ENCODE measurements around the gene SNED1.
A peak's percentile ranks its signal among the peaks of the same experiment; 100 is the strongest.
"Not testable (repeated sequence)": the region's sequence is repeated elsewhere in the genome, so short reads cannot be mapped to it uniquely, and the experiment has no call there.

Gene SNED1

GRCh38 chr2:241102239-241102803, 103.9 kb downstream of the SNED1 start, which contains the start of gene MTERF4:
TSS of gene MTERF4 (minus strand) at chr2:241102287. CDS start at chr2:241102273, 14 bp downstream.
- intact Hi-C loops (cut with DNase I) = no loop called here
- DNase-seq = peak; percentile 68 to 96 (median 90)

- intact Hi-C loops (cut with DNase I) = no loop called here
- peak in 1 of 42 donors; percentile 33 for DNase-seq
Observed at GRCh38 chr2:241103176-241103595, 104.8 kb downstream of the SNED1 start.

GRCh38 chr2:241104611-241105010, 106.2 kb downstream of the SNED1 start:
- intact Hi-C loops (cut with DNase I) = not testable (repeated sequence)
- peak in 1 of 42 donors; percentile 18 for DNase-seq

GRCh38 chr2:241105641-241106040, 107.2 kb downstream of the SNED1 start:
- no peak for DNase-seq
- intact Hi-C loops (cut with DNase I) = no loop called here

GRCh38 chr2:241107031-241107783, 108.8 kb downstream of the SNED1 start:
- intact Hi-C loops (cut with DNase I) = no loop called here
- DNase-seq = no peak

GRCh38 chr2:241108271-241109209, 110.1 kb downstream of the SNED1 start:
- no peak for DNase-seq
- intact Hi-C loops (cut with DNase I) = no loop called here

- intact Hi-C loops (cut with DNase I) = no loop called here
- DNase-seq = no peak
Observed at GRCh38 chr2:241109210-241110088, 111.0 kb downstream of the SNED1 start.

GRCh38 chr2:241110089-241110606, 111.7 kb downstream of the SNED1 start:
- DNase-seq = no peak
- intact Hi-C loops (cut with DNase I) = no loop called here

- intact Hi-C loops (cut with DNase I) = no loop called here
- DNase-seq = no peak
Observed at GRCh38 chr2:241110607-241111439, 112.4 kb downstream of the SNED1 start.

- intact Hi-C loops (cut with DNase I) = no loop called here
Observed at GRCh38 chr2:241111440-241111805, 113.0 kb downstream of the SNED1 start.

GRCh38 chr2:241112046-241112445, 113.6 kb downstream of the SNED1 start:
- intact Hi-C loops (cut with DNase I) = no loop called here
- DNase-seq = no peak

More at GRCh38 chr2:241111440-241111805, 113.0 kb downstream of the SNED1 start:
- DNase-seq = no peak

- intact Hi-C loops (cut with DNase I) = no loop called here
- DNase-seq = no peak
Observed at GRCh38 chr2:241112592-241112991, 114.2 kb downstream of the SNED1 start.

- intact Hi-C loops (cut with DNase I) = no loop called here
- no peak for DNase-seq
Observed at GRCh38 chr2:241114836-241115235, 116.4 kb downstream of the SNED1 start.

- no peak for DNase-seq
- intact Hi-C loops (cut with DNase I) = no loop called here
Observed at GRCh38 chr2:241115361-241115760, 116.9 kb downstream of the SNED1 start.

- intact Hi-C loops (cut with DNase I) = no loop called here
Observed at GRCh38 chr2:241116606-241117560, 118.5 kb downstream of the SNED1 start.

GRCh38 chr2:241118737-241119505, 120.5 kb downstream of the SNED1 start:
- intact Hi-C loops (cut with DNase I) = no loop called here
- peak in 1 of 42 donors; percentile 25 for DNase-seq

More at GRCh38 chr2:241116606-241117560, 118.5 kb downstream of the SNED1 start:
- DNase-seq = no peak

Measured in head of caudate nucleus (tissue), 42 donors.